AG20443 (cell line): Measurements from ENCODE around the gene UBE2J2.
"Not testable (repeated sequence)": the region's sequence is repeated elsewhere in the genome, so short reads cannot be mapped to it uniquely, and the experiment has no call there.

ENCODE experiments used
- DNase-seq: peaks from one replicate; pipeline ENCODE4 v3.0.0; 2012; ENCODE audit warnings: low spot score, mixed read lengths

The UBE2J2 gene

GRCh38 chr1:1273512-1274298 is at the start of gene UBE2J2:
UBE2J2 (minus strand) TSS chr1:1273854; CDS start chr1:1267992, 5,862 bp downstream.
- DNase-seq = peak; percentile 99

GRCh38 chr1:1322952-1323351 is 49.3 kb upstream of the UBE2J2 start:
- DNase-seq = no peak

- no peak for DNase-seq
These were observed 48.8 kb upstream of the UBE2J2 start for GRCh38 chr1:1322418-1322817.

- DNase-seq = no peak
These were observed 47.8 kb upstream of the UBE2J2 start for GRCh38 chr1:1321477-1321876.

- no peak for DNase-seq
These were observed 47.2 kb upstream of the UBE2J2 start for GRCh38 chr1:1320666-1321448.

GRCh38 chr1:1319646-1319941 is 45.9 kb upstream of the UBE2J2 start:
- no peak for DNase-seq

- no peak for DNase-seq
These were observed 45.4 kb upstream of the UBE2J2 start for GRCh38 chr1:1318777-1319645.

- DNase-seq = peak; percentile 66
These were observed 44.5 kb upstream of the UBE2J2 start for GRCh38 chr1:1318131-1318652.

GRCh38 chr1:1317420-1317819 is 43.8 kb upstream of the UBE2J2 start:
- DNase-seq = no peak

- DNase-seq = not testable (repeated sequence)
These were observed 42.5 kb upstream of the UBE2J2 start for GRCh38 chr1:1316199-1316598.

GRCh38 chr1:1315435-1315954 is 41.8 kb upstream of the UBE2J2 start:
- no peak for DNase-seq

GRCh38 chr1:1314678-1315335 is 41.2 kb upstream of the UBE2J2 start:
- no peak for DNase-seq

GRCh38 chr1:1314237-1314586 is 40.6 kb upstream of the UBE2J2 start:
- DNase-seq = no peak

GRCh38 chr1:1313500-1314236 is 40.0 kb upstream of the UBE2J2 start:
- no peak for DNase-seq

GRCh38 chr1:1312450-1313314 is 39.0 kb upstream of the UBE2J2 start:
- DNase-seq = no peak

- no peak for DNase-seq
These were observed 37.8 kb upstream of the UBE2J2 start for GRCh38 chr1:1311107-1312104.

- no peak for DNase-seq
These were observed 36.9 kb upstream of the UBE2J2 start for GRCh38 chr1:1310476-1311053.

- DNase-seq = no peak
These were observed 36.4 kb upstream of the UBE2J2 start for GRCh38 chr1:1310109-1310385.
